ENCODE results near the gene PLEKHA8. TPM values are rescaled to one million over a fixed set of nuclear protein-coding genes. Genes with fewer than 3 reads are reported as not detected.

PLEKHA8 gene
- total and polyA plus RNA-seq, 12 donors, result 2.1 to 14.5 (median 6.3) TPM

DNA sequence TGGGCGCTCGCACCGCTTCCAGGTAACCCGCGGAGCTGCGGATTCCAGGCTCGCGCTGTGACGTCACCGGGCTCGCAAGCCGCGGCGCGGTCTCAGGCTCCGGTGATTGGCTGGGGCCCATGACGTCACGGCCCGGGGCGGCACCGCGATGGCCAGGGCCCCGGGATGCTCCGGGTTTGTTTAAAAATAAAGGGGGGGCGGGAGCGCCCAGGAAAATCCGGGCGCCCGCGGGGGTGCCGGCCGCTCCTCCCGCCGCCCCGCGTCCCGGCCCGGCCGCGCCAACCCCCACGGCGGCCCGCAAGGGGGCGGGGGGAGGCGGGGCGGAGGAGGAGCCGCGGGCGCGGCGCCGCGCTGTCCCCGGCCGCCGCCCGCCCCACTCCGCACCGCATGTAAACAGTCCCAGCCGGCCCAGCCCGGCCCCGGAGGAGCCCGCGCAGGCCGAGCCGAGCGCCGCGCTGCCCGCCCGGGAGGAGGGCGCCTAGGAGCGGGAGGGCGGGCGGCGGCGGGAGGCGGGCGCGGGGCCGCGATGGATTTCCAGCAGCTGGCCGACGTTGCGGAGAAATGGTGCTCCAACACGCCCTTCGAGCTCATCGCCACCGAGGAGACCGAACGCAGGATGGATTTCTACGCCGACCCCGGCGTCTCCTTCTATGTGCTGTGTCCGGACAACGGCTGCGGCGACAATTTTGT lies 106.5 kb downstream of the PLEKHA8 start, which contains the start of gene MTURN:
Gene MTURN, plus strand, starts transcription at position 376 of the 690 bp plus-strand sequence. Its CDS starts 151 bp downstream, at position 527.
- peak; percentile 85 to 95 (median 89) for DNase-seq
- intact Hi-C loops (cut with DNase I), result no loop called here
- TF ChIP-seq POLR2A (IDR thresholded peaks at IDR 0.05), result peak; percentile 19 to 63
- TF ChIP-seq, protein P1, sequence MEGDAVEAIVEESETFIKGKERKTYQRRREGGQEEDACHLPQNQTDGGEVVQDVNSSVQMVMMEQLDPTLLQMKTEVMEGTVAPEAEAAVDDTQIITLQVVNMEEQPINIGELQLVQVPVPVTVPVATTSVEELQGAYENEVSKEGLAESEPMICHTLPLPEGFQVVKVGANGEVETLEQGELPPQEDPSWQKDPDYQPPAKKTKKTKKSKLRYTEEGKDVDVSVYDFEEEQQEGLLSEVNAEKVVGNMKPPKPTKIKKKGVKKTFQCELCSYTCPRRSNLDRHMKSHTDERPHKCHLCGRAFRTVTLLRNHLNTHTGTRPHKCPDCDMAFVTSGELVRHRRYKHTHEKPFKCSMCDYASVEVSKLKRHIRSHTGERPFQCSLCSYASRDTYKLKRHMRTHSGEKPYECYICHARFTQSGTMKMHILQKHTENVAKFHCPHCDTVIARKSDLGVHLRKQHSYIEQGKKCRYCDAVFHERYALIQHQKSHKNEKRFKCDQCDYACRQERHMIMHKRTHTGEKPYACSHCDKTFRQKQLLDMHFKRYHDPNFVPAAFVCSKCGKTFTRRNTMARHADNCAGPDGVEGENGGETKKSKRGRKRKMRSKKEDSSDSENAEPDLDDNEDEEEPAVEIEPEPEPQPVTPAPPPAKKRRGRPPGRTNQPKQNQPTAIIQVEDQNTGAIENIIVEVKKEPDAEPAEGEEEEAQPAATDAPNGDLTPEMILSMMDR (IDR thresholded peaks at IDR 0.05), result peak in 2 of 6 experiments; percentile 9 to 26
- Histone ChIP-seq H3K27me3 (no peaks in the 10 kb centered on the region), H3K9me3 (replicated peaks in 1 of 3) (no peaks in the 10 kb centered on the region), H3K36me3 (replicated peaks in 1 of 2) (no peaks in the 10 kb centered on the region), H3K27ac (peak within 1 kb of the TSS in 4 of 5 donors; percentile 65 to 91 (median 76)), H3K4me1 (replicated peaks in 1 of 2) (peaks cover 0 to 6% of the 10 kb centered on the region in 2 donors), H3K4me3 (peak within 1 kb of the TSS; percentile 6 to 89 (median 36))
- WGBS, 4 donors, result 0 to 1% (median 1%) methylated on average over 16 to 99 of the region's 99 CpGs

DNA sequence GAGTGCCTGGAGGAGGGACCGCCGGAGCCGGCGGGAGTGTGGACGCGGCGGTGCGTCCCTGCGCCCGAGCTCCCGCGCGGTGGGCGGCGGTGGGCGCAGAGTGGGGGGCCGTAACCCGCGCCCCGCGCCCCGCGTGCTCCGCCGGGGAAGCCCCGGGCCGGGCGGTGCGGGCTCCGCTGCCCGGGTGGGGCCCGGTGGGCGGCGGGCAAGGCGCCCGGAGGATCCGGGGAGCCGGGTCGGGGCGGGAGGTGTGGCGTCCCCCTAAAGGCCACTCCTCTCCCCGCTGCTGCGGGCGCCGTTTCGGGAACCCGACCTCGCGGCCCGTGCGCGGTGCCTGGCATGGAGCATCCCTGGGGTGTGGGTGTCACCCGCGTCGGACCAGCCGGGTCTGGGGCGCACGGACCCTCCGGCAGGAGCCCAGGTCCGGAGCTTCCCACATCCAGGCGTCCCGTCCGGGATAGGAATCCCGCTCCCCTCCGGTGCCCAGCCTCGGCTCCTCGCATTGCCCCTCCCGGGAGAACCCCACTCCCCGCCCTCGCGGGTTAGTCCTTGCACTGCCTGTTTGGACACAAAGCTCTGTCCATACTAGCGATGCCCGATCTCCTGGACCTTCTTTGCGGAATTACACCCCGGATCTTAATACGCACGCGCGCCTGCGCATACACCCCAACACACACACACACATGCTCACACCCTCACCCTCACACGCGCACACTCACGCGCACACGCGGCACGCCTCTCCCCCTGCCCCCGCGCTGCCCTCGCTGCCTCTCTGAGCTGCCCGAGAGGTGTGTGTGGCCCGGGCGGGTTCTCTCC lies 107.3 kb downstream of the PLEKHA8 start:
- 0 to 1% (median 0%) methylated on average over 26 to 93 of the region's 93 CpGs for WGBS, 4 donors
- intact Hi-C loops (cut with DNase I), result no loop called here
- TF ChIP-seq POLR2A (IDR thresholded peaks at IDR 0.05), result no peak
- TF ChIP-seq, protein P1 (IDR thresholded peaks at IDR 0.05), result no peak
- DNase-seq, result peak; percentile 47 to 80 (median 59)
- Histone ChIP-seq H3K4me1 (replicated peaks in 1 of 2) (peaks cover 0 to 6% of the 10 kb centered on the region in 2 donors), H3K27me3 (no peaks in the 10 kb centered on the region), H3K4me3 (peak overlapping the region; percentile 6 to 89 (median 32)), H3K9me3 (replicated peaks in 1 of 3) (no peaks in the 10 kb centered on the region), H3K27ac (peak overlapping the region in 4 of 5 donors; percentile 59 to 91 (median 76)), H3K36me3 (replicated peaks in 1 of 2) (no peaks in the 10 kb centered on the region)

DNA sequence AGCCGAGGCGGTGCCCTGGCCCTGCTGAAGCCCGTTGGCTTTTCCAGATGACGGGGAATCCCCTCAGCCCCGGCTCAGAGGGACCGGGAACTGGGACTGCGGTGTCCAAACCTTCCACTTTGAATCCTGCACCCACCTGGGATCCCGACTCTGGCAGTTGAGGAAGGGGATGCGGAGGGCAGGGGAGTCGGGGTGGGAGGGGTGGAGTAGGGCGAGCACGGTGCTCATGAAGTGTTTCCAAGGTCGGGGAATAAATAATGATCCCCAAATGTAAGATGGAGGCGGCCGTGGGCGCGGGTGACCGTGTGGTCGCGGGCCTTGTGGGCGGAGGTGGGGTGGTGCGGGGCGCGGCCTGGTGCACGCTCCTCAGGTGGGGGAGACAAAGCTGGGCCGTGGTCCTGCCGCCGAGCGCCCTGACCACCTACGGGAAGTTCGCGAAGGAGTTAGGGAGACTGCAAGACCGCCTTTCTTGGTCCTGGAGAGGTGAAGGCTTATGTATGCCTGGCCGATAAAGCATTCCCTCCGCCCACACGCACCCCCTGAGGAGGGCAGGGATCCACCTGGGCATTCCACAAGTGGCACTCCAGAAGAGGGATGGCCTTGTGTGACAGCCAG lies 108.0 kb downstream of the PLEKHA8 start:
- no peaks in the 10 kb centered on the region for H3K36me3 ChIP-seq (replicated peaks in 1 of 2)
- peak overlapping the region in 2 of 5 donors; percentile 85 to 91 for H3K27ac ChIP-seq
- H3K9me3 ChIP-seq (replicated peaks in 1 of 3), result no peaks in the 10 kb centered on the region
- 5 to 22% (median 19%) methylated on average over 18 to 36 of the region's 36 CpGs for WGBS, 4 donors
- TF ChIP-seq POLR2A (IDR thresholded peaks at IDR 0.05), result no peak
- TF ChIP-seq, protein P1 (IDR thresholded peaks at IDR 0.05), result no peak
- intact Hi-C loops (cut with DNase I), result no loop called here
- peak overlapping the region; percentile 6 to 89 (median 32) for H3K4me3 ChIP-seq
- peaks cover 0 to 6% of the 10 kb centered on the region in 2 donors for H3K4me1 ChIP-seq (replicated peaks in 1 of 2)
- no peaks in the 10 kb centered on the region for H3K27me3 ChIP-seq
- no peak for DNase-seq

Data from adrenal gland (tissue), 12 donors.